ENCODE results near the gene UVRAG.

Gene UVRAG

DNA sequence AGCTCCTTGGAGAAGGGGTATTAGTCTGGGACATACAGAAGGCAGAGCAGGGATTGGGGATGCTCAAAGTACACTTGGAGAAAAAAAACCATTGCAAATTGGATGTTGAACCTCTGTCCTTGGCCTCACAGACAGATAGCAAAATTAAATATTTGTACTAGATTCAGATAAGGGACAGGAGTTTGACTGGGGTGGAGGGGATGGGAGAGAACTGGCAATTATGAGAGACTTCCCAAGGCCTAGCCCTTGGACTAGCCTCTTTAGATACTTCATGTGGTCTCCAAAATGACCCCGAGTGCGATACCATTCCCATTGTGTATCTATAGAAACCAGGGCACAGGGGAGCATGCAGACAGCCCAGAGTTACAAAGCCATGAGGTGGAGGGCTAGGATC lies 30.9 kb upstream of the UVRAG start:
- no peak for DNase-seq (ENCODE audit: low read depth)

DNA sequence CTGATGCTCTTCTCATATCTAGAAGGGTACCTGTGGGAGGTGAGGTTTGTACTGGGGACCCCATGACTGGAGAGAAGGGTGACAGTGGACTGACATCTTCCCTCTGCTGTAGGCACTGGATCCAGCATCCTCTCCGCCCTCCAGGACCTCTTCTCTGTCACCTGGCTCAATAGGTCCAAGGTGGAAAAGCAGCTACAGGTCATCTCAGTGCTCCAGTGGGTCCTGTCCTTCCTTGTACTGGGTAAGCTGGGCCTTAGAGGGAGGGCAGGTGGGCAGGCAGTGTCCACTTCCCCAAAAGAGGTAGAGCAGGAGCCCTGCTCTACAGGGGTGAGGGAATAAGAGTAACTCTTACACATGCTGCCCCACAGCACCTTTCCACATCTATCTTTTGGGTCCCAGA lies 30.5 kb upstream of the UVRAG start:
- DNase-seq (ENCODE audit: low read depth) = no peak

DNA sequence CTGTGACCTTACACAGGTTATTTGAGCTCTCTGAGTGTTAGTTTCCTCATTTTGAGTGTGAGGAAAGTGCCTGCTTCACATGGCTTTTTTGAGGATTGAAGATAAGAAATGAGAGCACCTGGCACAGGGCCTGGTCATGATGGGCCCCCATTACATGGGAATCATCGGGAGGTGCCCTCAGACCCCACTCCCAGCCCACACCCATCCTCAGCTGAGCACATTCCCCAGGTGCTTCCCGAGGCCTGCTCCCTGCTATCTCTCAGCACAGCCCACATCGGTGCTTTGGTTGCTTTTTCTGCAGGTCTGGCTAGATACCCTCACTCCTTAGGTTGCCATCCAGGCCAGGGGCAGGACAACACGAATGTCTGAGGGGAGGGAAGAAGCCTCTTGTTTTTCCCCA lies 29.8 kb upstream of the UVRAG start:
- no peak for DNase-seq (ENCODE audit: low read depth)

DNA sequence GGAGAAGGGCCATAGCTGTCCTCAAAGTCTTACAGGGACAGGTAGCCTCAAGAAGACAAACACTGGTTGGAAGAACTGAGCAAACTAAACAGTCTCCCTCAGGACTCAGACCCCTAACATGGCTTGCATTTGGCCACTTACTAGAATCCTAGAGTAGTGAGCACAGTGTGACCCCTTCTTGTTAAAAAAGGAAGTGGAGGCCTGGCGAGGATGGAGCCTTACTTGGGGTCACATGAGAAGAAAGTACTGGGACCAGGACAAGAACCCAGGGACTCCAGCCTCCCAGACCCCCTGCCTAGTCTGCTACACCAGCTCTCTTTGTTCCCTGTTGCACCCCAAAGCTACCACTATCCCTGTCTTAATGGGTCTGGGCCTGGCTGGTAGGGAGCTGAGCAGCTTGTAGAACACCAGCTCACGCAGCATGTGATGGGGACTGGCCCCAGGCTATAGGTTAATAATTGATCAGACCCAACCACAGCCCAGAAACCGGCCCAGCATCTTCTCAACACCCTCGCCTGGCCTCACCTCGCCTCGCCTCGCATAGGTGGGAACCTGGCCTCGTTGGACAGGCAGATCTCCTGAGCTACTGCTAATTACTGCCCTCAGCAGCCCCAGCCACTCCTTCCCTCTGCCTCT lies 28.8 kb upstream of the UVRAG start:
- DNase-seq (ENCODE audit: low read depth) = no peak

DNA sequence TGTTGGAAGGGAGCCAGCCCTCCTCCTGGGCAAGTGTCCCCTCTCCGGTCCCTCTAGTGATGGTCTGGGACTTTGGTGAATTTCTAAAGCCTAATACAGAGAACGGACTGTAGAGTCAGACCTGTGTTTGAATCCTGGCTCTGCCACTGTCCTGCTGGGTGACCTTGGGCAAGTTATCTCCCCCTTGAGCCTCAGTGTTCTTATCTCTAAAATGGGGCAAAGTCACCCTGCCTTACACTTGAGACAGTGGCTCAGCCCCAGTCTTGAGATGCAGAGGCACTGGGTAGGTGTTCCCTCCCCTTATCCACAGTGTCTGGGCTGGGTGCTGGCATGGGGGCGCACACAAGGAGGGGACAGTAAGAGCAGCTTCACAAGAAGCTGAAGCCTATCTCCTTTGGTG lies 25.5 kb upstream of the UVRAG start:
- no peak for DNase-seq (ENCODE audit: low read depth)

DNA sequence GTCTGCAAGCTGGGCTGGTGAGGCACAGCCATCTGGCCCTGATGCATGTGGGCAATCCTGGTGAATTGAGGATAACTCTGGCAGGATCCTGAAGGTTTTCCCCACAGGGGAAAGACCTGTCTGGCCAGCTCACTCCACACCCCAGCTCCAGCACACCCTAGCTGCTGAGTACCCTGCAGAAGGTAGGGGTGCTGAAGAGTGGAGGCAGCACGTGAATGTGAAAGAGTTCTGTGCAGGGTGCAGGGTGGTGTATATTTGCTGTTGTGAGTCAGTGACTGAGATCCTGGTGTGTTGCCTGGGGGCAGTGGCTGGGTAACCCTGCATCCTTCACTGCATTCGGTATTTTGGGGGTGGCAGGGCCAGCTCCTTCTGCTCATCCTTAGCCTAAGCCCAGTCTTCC lies 24.0 kb upstream of the UVRAG start:
- DNase-seq (ENCODE audit: low read depth) = no peak

DNA sequence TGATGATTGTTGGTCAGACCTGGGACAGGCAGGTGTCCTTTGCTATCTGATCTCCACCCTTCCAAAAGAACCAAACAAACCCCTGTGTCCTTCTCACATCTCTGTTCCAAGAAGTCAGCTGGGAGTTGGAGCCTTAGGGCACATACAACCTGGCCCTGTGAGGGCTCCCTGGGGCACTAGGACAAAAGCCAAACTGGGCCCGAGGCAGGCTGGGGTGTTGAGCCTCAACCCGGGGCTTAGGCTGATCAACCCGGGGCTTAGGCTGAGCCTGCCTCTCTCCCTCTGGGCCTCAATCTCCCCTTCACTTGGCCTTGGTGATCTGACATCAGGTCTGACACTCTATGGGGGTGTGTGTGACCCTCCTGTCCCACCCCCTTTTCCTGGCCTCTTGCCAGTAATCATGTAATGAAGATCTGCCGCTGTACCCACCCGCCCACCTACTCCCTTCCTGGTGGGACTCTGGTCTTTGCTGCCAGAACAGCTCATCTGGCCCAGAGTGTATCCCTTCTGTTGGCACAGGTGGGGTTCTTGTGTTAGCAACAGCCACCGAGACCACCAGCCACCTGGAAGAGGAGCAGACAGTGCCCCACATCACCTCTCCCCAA lies 22.8 kb upstream of the UVRAG start:
- DNase-seq (ENCODE audit: low read depth) = no peak

DNA sequence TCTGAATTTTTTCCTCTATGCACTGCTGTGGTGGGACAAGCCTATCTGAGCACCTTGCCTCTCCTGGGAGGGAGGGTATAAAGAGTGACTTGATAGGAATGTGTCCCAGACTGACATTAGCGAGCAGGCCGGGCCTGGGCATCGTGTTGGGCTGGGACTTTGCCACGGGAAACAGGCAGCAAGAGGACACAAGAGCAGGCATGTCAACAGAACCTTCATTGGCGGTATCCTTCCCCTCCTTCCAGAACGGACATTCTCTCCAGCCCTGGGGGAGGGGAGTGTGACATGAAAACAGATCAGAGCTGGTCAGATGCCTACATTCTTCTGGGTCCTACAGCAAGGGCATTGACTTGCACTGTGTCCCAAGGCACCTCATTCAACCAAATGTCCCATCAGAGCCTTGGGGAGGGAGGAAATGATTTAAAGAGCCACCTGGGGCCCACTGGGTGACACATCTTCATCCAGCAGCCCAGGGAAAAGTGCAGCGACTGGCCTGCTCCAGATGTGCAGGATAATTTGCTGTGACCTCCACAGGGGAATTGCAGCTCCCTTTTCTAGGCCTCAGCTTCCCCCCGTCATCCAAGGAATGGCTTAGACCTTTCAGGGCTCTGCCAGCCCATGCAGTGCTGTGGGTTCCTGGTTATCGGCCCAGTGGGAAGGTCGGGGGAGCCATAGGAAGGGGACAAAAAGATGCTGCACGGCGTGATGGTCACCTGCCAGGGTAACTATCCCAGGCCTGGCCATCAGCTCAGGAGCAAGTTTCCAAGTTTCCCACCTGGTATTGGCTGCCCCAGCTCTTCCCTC lies 21.8 kb upstream of the UVRAG start:
- no peak for DNase-seq (ENCODE audit: low read depth)

DNA sequence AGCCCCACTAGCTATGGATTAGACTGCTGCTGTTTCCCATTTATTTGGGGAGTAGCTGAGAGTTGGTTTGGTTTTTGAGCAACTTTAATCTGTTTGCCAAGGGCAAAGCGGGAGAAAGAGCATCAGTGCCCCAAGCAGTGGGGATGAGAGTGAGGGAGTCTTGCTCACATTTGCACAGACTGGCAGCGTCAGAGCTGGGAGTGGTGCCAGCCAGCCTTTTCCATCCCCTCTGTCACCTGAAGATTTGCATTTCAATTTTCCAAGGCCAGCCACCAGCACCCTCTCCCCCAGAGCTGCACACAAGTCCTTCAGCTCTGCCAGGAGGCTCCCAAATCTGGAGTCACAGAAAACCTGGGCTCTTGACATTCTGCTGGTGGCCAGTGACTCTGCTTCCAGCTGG lies 21.0 kb upstream of the UVRAG start:
- no peak for DNase-seq (ENCODE audit: low read depth)

DNA sequence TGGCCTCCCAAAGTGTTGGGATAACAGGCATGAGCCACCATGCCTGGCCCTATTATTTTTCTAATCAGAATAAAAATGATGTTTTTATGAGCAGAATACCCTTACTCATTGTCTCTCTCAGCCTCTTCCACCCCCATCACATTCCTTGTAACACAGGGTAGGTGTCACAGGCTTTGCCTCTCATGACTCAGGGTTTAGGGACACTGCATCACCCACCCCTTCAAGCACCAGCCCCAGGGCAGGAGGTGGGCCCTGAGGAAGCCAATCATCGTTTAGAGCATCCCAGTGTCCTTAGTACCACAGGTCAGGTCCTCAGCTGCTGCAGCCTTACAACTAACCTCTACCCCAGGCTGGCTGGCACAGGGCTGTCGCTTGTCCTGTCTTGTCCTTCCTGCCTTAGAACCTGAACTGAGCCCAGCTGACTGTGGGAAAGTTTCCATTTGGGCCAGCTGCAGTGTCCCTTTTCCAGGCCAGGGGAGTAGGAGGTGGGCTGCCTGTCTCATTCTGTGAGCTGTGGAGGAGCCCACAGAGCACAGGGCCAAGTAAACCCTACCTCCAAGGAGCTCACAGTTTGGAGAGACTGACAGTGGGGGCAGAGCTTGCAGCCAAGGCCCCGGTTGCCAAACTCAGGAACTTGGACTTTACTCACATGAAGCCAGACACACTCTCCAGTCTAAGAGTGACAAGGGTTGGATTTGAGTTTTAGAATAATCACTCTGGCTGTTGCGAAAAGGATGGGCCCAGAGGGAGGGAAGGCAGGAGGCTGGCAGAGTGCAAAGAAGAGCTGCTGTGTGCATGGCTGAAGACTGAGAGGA lies 19.5 kb upstream of the UVRAG start:
- no peak for DNase-seq (ENCODE audit: low read depth)

DNA sequence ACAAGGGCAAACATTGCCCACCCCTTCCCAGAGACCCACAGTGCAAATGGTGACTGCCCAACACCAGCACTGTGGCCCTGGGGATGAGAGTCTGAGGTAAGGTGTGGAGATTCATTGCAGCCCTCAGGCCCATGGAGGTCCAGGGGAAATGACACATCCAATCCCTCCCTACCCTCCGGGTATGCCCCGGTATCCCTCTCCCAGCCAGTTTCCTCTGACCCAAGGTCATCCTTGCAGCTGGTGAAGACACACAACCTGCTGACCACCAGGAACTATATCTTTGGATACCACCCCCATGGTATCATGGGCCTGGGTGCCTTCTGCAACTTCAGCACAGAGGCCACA lies 18.9 kb upstream of the UVRAG start:
- no peak for DNase-seq (ENCODE audit: low read depth)

DNA sequence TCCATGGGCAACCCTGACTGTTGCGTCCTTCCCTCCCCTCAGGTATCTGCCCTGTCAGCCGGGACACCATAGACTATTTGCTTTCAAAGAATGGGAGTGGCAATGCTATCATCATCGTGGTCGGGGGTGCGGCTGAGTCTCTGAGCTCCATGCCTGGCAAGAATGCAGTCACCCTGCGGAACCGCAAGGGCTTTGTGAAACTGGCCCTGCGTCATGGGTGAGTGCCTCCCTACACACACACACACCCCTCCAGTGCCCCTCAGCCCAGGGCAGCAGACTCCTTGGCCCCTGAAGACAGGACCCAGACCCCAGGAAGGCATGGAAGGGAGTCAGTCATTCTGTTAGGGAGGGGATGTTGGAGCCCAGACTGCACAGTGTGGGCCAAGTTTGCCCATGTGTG lies 17.9 kb upstream of the UVRAG start:
- no peak for DNase-seq (ENCODE audit: low read depth)

DNA sequence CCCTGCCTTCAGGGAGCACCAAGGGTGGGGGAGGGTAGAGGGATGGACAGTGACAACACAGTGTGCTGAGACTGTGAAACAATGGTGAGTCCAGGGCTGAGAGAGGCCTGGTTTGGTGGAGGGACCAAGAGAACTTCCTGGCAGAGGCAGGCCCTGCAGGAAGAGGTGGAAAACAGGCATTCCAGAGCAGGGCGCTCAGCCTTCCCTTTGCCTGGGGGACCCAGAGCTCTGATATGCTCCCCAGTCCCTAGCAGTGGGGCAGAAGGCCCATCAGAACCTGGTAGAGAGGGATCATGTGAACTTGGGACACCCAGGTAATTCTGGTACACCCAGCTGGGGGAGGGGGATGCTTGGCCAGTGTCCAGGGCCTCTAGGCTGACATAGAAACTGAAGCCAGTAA lies 17.2 kb upstream of the UVRAG start:
- DNase-seq (ENCODE audit: low read depth) = no peak

DNA sequence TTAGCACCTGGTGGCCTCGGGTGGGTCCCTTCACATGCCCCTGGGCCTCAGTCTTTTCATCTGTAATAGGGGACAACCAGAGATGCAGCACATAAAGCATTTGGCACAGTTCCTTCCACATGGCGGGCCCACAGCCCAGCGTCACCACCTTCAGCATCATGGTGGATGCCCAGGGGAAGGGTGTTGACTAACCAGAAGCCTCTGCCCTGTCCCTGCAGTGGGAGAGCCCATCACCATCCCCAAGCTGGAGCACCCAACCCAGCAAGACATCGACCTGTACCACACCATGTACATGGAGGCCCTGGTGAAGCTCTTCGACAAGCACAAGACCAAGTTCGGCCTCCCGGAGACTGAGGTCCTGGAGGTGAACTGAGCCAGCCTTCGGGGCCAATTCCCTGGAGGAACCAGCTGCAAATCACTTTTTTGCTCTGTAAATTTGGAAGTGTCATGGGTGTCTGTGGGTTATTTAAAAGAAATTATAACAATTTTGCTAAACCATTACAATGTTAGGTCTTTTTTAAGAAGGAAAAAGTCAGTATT lies 14.8 kb upstream of the UVRAG start:
- DNase-seq (ENCODE audit: low read depth) = no peak

DNA sequence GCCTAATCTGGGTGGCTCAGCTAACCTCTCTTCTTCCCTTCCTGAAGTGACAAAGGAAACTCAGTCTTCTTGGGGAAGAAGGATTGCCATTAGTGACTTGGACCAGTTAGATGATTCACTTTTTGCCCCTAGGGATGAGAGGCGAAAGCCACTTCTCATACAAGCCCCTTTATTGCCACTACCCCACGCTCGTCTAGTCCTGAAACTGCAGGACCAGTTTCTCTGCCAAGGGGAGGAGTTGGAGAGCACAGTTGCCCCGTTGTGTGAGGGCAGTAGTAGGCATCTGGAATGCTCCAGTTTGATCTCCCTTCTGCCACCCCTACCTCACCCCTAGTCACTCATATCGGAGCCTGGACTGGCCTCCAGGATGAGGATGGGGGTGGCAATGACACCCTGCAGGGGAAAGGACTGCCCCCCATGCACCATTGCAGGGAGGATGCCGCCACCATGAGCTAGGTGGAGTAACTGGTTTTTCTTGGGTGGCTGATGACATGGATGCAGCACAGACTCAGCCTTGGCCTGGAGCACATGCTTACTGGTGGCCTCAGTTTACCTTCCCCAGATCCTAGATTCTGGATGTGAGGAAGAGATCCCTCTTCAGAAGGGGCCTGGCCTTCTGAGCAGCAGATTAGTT lies 14.2 kb upstream of the UVRAG start:
- DNase-seq (ENCODE audit: low read depth) = no peak

DNA sequence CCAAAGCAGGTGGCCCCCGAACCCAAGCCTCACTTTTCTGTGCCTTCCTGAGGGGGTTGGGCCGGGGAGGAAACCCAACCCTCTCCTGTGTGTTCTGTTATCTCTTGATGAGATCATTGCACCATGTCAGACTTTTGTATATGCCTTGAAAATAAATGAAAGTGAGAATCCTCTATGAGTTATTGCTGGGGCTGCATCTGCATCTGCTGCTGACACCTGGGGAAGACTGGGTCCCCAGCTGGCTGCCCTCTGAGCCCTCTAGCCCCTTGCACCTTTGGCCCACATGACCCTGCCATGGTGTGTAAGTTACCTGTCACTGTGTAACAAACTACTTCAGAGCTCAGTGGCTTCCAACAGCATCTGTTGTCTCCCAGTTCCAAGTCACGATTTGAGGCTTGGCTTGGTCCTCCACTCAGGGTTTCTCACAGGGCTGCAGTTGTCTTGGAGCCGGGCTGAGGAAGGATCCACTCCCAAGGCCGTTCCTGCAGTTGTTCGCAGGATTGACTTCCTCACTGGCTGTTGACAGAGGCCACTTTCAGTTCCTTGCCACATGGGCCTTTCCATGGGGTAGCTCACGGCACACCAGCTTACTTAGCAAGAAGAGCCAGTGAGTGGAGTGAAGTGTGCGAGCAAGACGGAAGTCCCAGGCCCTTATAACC lies 13.5 kb upstream of the UVRAG start:
- no peak for DNase-seq (ENCODE audit: low read depth)

DNA sequence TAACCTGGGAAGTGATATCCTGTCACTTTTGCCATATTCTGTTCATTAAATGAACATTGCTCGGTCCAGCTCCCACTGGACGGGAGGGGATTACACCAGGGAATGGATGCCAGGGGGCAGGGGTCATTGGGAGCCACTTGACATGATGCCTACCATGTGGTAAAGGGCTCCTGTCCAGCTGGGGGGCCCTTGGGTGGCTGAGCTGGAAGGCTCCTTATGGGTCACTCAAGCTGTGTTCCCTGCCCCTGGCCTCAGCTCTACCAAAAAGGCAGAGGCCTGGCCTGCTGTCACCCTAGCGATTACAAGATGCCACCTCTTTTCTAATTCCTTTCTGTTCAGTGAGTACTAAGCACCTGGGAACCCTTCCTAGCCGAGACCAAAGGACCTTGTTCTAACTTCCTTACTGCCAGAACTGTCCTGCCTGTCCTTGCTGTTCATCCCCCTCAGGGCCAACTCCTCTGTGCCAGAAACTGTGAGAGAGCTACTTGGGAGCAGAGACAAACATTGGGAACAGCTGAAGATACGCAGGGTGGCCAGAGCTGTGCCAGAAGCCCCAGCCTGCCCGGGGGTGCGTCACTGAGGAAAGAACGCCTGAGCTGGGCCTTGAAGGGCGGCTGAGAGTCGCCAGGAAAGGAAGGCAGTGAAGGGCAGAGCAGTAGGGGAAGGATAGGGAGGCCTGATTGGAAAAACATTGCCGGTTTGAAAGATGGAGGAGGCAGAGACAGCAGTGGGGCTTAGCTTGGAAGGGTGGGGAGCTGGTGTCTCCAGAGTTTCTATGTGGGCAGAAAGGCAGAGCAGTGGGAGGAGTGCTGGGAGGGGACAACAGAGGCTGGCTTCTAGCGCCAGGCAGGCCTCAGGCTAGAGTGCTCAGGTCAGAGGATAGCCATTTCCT lies 12.7 kb upstream of the UVRAG start:
- no peak for DNase-seq (ENCODE audit: low read depth)

DNA sequence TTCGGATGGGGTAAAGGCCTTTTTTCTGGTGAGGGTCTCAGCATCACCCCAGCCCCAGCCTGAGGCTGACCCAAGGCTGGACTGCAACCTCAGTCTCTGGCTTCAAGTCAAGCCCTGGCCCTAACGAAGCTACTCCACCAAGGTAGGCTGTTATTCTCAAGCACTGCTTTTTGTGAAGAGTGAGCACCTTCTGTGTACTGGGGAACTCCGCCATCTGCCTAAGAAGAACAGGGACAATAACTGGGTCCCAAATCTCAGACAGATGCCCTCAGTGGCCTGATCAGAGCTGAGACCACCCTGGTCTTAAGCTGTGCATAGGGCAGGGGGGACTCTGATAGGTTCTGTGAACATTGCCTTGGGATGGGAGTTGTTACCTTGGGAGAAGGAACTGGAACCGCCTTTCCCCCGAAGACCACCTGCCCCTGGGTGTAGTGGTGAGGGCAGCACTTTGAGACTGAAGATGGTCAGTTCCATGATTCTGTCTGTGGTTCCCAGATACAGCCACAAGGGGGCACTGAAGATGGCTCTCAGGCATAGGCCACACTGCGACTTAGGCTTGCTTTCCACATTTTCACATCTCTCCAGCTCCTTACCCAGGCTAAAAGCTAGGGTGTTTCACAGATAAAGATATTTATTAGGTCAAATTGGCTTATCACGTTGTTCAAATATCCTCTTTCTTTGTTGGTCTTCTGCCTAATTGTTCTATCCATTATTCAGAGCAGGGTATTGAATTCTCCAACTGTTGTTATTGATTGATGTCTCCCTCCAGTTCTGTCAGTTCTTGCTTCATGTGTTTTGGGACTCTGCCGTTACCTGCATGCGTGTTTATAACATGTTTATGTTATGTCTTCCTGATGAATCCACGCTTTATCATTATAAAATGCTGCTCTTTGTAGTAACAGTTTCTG lies 11.8 kb upstream of the UVRAG start:
- DNase-seq (ENCODE audit: low read depth) = peak; percentile 55

DNA sequence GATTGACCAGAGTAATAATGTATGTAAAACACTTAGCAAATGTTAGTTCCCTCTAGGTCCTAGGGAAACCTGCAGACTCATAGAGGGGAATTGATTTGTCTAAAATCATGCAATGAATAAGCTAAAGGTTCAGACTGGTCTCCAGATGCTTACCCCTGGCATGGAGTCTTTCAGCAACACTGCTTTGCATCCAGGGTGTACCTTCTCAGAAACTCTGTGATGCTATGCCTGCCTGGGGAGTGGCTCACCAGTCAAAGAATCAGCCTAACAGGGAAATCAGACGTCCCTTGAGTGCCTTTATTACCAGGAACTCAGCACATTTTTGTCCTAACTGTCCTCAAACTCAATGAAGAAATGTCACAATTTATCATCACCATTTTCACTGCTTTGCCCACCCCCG lies 5.9 kb upstream of the UVRAG start:
- DNase-seq (ENCODE audit: low read depth) = no peak

Data from stimulated activated CD8-positive, alpha-beta memory T cell treated with anti-CD3 and anti-CD28 coated beads, Interleukin-4, amount 100 ng/mL, for 24 hours (primary cell).